ENCODE results near the gene ADD1. TPM values are rescaled to one million over a fixed set of nuclear protein-coding genes. Genes with fewer than 3 reads are reported as not detected.

Gene ADD1
- total RNA-seq, 1 experiment from 2014 or later, result 163 TPM

DNA sequence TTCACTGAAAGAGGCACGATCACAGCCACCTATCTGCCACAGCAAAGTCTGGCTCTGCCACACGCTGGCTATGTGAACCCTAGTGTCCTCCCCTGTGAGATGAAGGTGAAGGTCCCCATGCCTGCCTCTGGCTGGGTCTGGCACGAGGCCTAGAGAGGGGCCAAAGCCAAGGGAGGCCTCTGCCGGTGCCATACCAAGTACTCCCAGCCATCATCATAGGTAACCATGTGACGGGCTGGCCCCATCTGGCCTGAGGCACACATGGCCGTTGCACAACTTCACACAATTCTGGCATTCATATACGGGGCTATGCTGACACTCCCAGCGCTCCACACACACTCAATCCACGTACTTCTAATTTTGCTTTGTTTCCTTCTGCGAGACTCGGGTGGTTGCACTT is 104.3 kb downstream of the ADD1 start:
- H3K4me3 Mint-ChIP-seq, result no peak overlapping the region
- Histone ChIP-seq H4K20me1 (ENCODE audit: control insufficient read depth, insufficient read depth, insufficient read length) (no peaks in the 10 kb centered on the region), H2BK15ac (ENCODE audit: low read depth, low read length) (no peak overlapping the region), H4K91ac (ENCODE audit: insufficient read length, low read depth, low read length) (no peak overlapping the region), H3K4me1 (ENCODE audit: insufficient read depth, low read length) (no peaks in the 10 kb centered on the region), H3K14ac (ENCODE audit: insufficient read depth, low read length) (no peak overlapping the region), H4K8ac (replicated peaks; ENCODE audit: insufficient read length, low read depth, low read length) (no peak overlapping the region), H3K4me2 (ENCODE audit: insufficient read depth, insufficient read length, low read length) (no peak overlapping the region), H3K27ac (ENCODE audit: insufficient read length, low read depth, low read length) (no peak overlapping the region), H3K79me2 (ENCODE audit: insufficient read depth, low read length) (no peaks in the 10 kb centered on the region), H3K18ac (ENCODE audit: insufficient read length, low read depth, low read length) (no peak overlapping the region), H3K79me1 (ENCODE audit: insufficient read depth, low read depth, low read length, poor library complexity, severe bottlenecking) (no peaks in the 10 kb centered on the region), H2AK5ac (ENCODE audit: insufficient read length, low read length) (no peak overlapping the region), H3K56ac (ENCODE audit: insufficient read length, low read depth, low read length) (no peak overlapping the region), H2BK20ac (ENCODE audit: low read depth, low read length, poor library complexity, severe bottlenecking) (no peak overlapping the region), H2AFZ (ENCODE audit: low read length) (no peak overlapping the region), H4K5ac (ENCODE audit: insufficient read length, low read depth, low read length) (no peak overlapping the region), H3K27me3 (ENCODE audit: insufficient read depth, low read length) (no peaks in the 10 kb centered on the region), H3K23me2 (ENCODE audit: insufficient read length, low read depth, low read length, poor library complexity, severe bottlenecking) (no peaks in the 10 kb centered on the region), H3K4ac (ENCODE audit: low read depth, low read length) (no peak overlapping the region), H3T11ph (ENCODE audit: low read length) (no peak overlapping the region), H3K9ac (ENCODE audit: extremely low read depth, insufficient read length, low read length) (no peak overlapping the region), H2BK5ac (ENCODE audit: insufficient read length, low read length) (no peak overlapping the region), H2BK120ac (ENCODE audit: low read depth, low read length, poor library complexity, severe bottlenecking) (no peak overlapping the region), H3K23ac (ENCODE audit: insufficient read length, low read depth, low read length) (no peak overlapping the region), H2BK12ac (ENCODE audit: insufficient read length, low read depth, low read length) (no peak overlapping the region), H3K9me3 (ENCODE audit: control insufficient read depth, low read depth, low read length) (no peaks in the 10 kb centered on the region)
- H3K27ac Mint-ChIP-seq, result no peak overlapping the region
- H3K4me1 Mint-ChIP-seq, result no peaks in the 10 kb centered on the region
- no peaks in the 10 kb centered on the region for H3K27me3 Mint-ChIP-seq (ENCODE audit: low read depth)
- no peak for DNase-seq
- peaks cover 74 to 94% (median 92%) of the 10 kb centered on the region in 3 experiments for H3K36me3 Mint-ChIP-seq (ENCODE audit: insufficient read depth in 1 of 3, low read depth in 3 of 3)
- no peaks in the 10 kb centered on the region for H3K9me3 Mint-ChIP-seq
- TF ChIP-seq, protein P1, sequence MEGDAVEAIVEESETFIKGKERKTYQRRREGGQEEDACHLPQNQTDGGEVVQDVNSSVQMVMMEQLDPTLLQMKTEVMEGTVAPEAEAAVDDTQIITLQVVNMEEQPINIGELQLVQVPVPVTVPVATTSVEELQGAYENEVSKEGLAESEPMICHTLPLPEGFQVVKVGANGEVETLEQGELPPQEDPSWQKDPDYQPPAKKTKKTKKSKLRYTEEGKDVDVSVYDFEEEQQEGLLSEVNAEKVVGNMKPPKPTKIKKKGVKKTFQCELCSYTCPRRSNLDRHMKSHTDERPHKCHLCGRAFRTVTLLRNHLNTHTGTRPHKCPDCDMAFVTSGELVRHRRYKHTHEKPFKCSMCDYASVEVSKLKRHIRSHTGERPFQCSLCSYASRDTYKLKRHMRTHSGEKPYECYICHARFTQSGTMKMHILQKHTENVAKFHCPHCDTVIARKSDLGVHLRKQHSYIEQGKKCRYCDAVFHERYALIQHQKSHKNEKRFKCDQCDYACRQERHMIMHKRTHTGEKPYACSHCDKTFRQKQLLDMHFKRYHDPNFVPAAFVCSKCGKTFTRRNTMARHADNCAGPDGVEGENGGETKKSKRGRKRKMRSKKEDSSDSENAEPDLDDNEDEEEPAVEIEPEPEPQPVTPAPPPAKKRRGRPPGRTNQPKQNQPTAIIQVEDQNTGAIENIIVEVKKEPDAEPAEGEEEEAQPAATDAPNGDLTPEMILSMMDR (conservative IDR thresholded peaks at IDR 0.05), result no peak
- no CpG with 5 or more reads among the region's 11 CpGs for WGBS (ENCODE audit: extremely low coverage, insufficient read length, low lambda C conversion rate)
